ENCODE data around the gene RILP. TPM values are rescaled to one million over a fixed set of nuclear protein-coding genes. Genes with fewer than 3 reads are reported as not detected.
A peak's percentile ranks its signal among the peaks of the same experiment; 100 is the strongest.

Gene RILP
- total and polyA plus RNA-seq, 2 donors (not counting 1 experiment from before 2014, with no cell fraction given), result 7.4 to 12.4 TPM

DNA sequence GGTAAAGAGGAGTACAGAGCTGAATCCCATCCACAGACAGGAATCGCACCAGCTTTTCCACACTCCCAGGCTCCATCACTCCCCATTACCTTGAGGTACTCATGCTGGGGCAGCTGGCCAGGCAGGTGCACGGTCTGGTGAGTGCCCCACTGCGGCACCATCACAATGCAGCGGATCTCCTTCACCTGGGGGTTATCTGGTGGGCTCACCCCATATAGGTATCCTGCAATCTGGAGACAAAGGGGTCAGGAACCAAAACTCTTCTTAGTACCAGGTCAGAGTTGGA, 1.8 kb upstream of the RILP start:
- Histone ChIP-seq H2AFZ (ENCODE audit: low read length) (no peak overlapping the region), H3K4me2 (ENCODE audit: extremely low read depth, insufficient read depth, low read length) (no peak overlapping the region), H3K9me3 (ENCODE audit: control insufficient read depth, insufficient read depth, low read depth, low read length) (no peaks in the 10 kb centered on the region), H3K4me3 (replicated peaks in 1 of 4; ENCODE audit: control extremely low read depth in 1 of 4, insufficient read depth in 1 of 4, low read depth in 3 of 4, low read length in 4 of 4) (no peak overlapping the region), H3K9ac (ENCODE audit: insufficient read depth, low read length) (no peak overlapping the region), H3K27ac (ENCODE audit: insufficient read depth, low read length) (no peak overlapping the region), H3K27me3 (ENCODE audit: control insufficient read depth, insufficient read depth, low read length) (no peaks in the 10 kb centered on the region), H3K79me2 (ENCODE audit: control insufficient read depth, insufficient read depth, low read length) (no peaks in the 10 kb centered on the region), H3K36me3 (ENCODE audit: control insufficient read depth, insufficient read depth, low read length) (peaks cover 33% of the 10 kb centered on the region), H3K4me1 (ENCODE audit: control insufficient read depth, extremely low read depth, insufficient read depth, low read length) (peaks cover 14% of the 10 kb centered on the region), H4K20me1 (ENCODE audit: control insufficient read depth, extremely low read depth, insufficient read depth, low read length) (no peaks in the 10 kb centered on the region)
- no peak for TF ChIP-seq CTCF (conservative IDR thresholded peaks at IDR 0.05 in 1 of 2, IDR thresholded peaks at IDR 0.05 in 1 of 2; ENCODE audit: low read depth in 1 of 2, low read length in 2 of 2)
- TF ChIP-seq EZH2 (IDR thresholded peaks at IDR 0.05; ENCODE audit: low read length, missing control alignments), result no peak
- DNase-seq (ENCODE audit: low read depth in 2 of 2), result no peak

DNA sequence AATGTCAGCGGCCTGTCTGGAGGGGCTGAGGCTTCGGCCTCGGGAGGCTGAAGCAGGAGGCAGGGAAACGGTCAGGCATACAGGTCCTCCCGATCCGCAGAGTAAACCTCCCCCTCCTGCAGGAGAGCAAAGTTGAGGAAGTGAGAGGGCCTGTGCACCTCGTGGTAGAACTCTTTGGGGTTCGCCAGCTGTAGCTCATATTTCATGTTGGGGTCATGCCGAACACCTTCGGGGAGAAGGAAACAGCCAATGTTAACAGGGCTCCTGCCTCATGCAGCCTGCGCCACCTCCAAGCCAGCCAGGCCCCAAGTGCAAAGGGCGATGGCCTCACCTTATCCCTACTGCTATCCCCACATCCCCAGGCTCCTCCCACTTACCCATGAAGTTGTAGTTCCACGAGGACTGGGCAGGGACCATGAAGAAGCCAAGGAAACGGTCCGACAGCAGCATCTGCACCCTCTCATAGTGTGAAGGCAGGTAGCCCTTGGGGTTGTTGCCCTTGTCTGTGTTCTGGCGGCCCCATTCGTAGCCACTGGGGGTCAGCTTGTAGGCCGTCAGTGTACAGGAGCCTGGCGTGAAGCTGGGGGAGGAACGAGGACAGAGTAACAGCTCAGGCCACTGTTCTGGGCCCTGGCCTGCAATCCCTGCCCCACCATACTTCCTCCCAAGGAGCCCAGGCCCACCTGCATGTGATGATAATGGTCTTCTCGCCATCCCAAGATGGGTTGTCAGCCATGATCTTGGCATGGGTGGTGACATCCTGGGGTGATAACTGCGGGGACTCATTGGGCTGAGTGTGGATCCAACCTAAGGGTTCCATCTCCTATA, 1.3 kb upstream of the RILP start:
- peaks cover 28% of the 10 kb centered on the region for H3K36me3 ChIP-seq (ENCODE audit: control insufficient read depth, insufficient read depth, low read length)
- peaks cover 14% of the 10 kb centered on the region for H3K4me1 ChIP-seq (ENCODE audit: control insufficient read depth, extremely low read depth, insufficient read depth, low read length)
- no peak overlapping the region for H3K4me3 ChIP-seq (replicated peaks in 1 of 4; ENCODE audit: control extremely low read depth in 1 of 4, insufficient read depth in 1 of 4, low read depth in 3 of 4, low read length in 4 of 4)
- no peak for TF ChIP-seq EZH2 (IDR thresholded peaks at IDR 0.05; ENCODE audit: low read length, missing control alignments)
- no peak for TF ChIP-seq CTCF (conservative IDR thresholded peaks at IDR 0.05 in 1 of 2, IDR thresholded peaks at IDR 0.05 in 1 of 2; ENCODE audit: low read depth in 1 of 2, low read length in 2 of 2)
- no peaks in the 10 kb centered on the region for H3K27me3 ChIP-seq (ENCODE audit: control insufficient read depth, insufficient read depth, low read length)
- H4K20me1 ChIP-seq (ENCODE audit: control insufficient read depth, extremely low read depth, insufficient read depth, low read length), result no peaks in the 10 kb centered on the region
- H3K79me2 ChIP-seq (ENCODE audit: control insufficient read depth, insufficient read depth, low read length), result no peaks in the 10 kb centered on the region
- no peak overlapping the region for H2AFZ ChIP-seq (ENCODE audit: low read length)
- no peak overlapping the region for H3K27ac ChIP-seq (ENCODE audit: insufficient read depth, low read length)
- H3K4me2 ChIP-seq (ENCODE audit: extremely low read depth, insufficient read depth, low read length), result no peak overlapping the region
- H3K9ac ChIP-seq (ENCODE audit: insufficient read depth, low read length), result no peak overlapping the region
- H3K9me3 ChIP-seq (ENCODE audit: control insufficient read depth, insufficient read depth, low read depth, low read length), result no peaks in the 10 kb centered on the region
- no peak for DNase-seq (ENCODE audit: low read depth in 2 of 2)

DNA sequence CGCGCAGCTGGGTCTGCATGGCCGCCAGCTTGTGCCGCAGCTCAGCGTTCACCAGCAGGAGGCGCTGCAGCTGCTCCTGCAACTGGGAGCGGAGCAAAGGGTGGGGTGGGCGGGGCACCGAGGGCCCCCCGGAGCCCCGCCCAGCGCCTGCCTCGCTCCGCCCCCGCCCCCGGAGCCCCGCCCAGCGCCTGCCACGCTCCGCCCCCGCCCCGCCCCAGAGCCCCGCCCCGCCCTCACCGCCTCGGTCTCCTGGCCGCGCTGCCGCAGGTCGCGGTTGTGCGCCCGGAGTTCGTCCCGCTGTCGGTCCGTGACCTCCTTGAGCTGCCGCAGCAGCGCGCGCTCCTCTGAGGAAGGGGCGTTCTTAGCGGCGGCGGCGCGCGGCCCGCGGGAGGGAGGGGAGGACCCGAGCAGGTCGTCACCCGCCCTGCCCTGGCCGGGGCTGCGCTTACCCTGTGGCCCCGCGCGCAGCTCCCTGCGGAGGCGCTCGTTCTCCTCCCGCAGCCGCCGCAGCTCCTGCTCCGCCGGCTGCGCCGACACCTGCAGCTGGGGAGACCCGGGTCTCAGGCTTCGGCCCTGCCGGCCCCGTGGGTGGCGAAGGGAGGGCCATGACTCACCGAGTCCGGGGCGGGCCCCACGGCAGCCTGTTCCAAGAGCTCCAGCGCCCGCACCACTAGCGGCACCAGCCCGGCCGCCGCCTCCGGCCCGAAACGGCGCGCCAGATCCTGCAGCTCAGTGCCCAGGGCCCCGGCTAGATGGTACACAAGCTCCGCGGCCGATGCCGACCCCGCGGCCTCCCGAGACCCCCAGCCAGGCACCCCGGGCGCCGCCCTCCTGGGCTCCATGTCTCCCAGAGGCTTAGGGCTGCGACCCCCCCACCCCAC, 463 bp downstream of the RILP start:
- H3K4me1 ChIP-seq (ENCODE audit: control insufficient read depth, extremely low read depth, insufficient read depth, low read length), result peaks cover 21% of the 10 kb centered on the region
- peak overlapping the region; percentile 67 for H3K9ac ChIP-seq (ENCODE audit: insufficient read depth, low read length)
- H3K36me3 ChIP-seq (ENCODE audit: control insufficient read depth, insufficient read depth, low read length), result peaks cover 25% of the 10 kb centered on the region
- no peaks in the 10 kb centered on the region for H3K79me2 ChIP-seq (ENCODE audit: control insufficient read depth, insufficient read depth, low read length)
- H3K4me3 ChIP-seq (replicated peaks in 1 of 4; ENCODE audit: control extremely low read depth in 1 of 4, insufficient read depth in 1 of 4, low read depth in 3 of 4, low read length in 4 of 4), result peak overlapping the region; percentile 38 to 65 (median 50)
- peak overlapping the region; percentile 73 for H3K4me2 ChIP-seq (ENCODE audit: extremely low read depth, insufficient read depth, low read length)
- H3K27ac ChIP-seq (ENCODE audit: insufficient read depth, low read length), result peak overlapping the region; percentile 77
- H4K20me1 ChIP-seq (ENCODE audit: control insufficient read depth, extremely low read depth, insufficient read depth, low read length), result no peaks in the 10 kb centered on the region
- peak; percentile 88 to 95 for DNase-seq (ENCODE audit: low read depth in 2 of 2)
- TF ChIP-seq EZH2 (IDR thresholded peaks at IDR 0.05; ENCODE audit: low read length, missing control alignments) (no peak), CTCF (conservative IDR thresholded peaks at IDR 0.05 in 1 of 2, IDR thresholded peaks at IDR 0.05 in 1 of 2; ENCODE audit: low read depth in 1 of 2, low read length in 2 of 2) (peak in 1 of 2 donors; percentile 69)
- H3K27me3 ChIP-seq (ENCODE audit: control insufficient read depth, insufficient read depth, low read length), result no peaks in the 10 kb centered on the region
- no peaks in the 10 kb centered on the region for H3K9me3 ChIP-seq (ENCODE audit: control insufficient read depth, insufficient read depth, low read depth, low read length)
- H2AFZ ChIP-seq (ENCODE audit: low read length), result peak overlapping the region; percentile 48
